ENCODE data around the gene PADI2.

Gene PADI2

DNA sequence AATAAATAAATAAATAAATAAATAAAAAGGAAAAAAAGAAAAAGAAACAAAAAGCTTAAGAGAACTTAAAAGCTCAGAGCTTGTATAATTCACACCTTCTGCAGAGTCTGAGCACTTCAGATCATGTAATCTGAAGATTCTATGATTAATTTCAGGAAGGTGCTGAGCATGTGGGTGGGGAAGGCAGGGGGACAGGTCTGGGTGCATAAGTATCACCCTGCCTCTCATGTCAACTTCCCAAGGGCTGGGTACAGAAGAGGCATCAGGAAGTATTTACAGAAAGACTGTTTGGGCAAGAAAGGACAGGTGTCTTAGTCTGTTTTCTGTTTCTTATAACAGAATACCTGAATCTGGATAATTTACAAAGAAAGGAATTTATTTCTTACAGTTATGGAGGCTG is 20.4 kb upstream of the PADI2 start:
- no peak for DNase-seq (ENCODE audit: low read depth in 2 of 2)

DNA sequence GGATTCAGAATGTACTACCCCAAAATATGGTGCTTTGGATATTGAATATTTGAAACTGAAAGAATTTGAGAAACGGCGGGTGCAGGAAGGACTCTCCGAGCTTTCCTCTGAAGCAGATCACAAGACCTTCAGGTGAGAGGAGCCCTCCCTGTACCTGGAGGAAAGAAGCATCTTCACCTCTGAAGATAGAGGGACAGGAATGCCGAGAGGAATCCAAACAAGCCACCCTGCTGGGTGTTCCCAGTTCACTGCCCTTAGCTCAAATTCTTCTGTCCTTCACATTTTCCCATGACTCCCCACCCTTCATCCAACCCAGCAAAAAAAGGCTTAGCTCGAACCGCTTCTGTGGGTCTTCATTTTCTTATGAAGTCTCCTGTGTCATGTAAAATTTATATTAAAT is 18.2 kb upstream of the PADI2 start:
- no peak for DNase-seq (ENCODE audit: low read depth in 2 of 2)

GRCh38 chr1:17136936-17137335 is 17.7 kb upstream of the PADI2 start:
- DNase-seq (ENCODE audit: low read depth in 2 of 2) = no peak

DNA sequence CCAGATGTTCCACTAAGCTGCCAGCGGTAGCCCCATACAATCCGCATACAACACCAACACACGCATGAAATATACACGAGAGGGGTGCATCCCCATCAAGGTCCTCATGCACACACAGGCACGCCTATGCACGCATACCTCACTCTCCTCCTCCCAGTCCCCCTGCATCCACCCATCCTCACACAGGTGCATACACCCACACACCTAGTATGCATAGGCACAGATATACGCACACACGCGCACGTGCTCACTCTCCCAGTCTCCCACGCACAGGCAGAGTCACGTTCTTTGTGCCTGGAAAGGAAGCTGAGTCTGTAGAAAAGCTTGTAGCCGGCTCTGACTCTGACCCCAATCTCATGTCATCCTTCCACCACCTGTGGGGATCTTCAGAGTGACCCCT is 16.9 kb upstream of the PADI2 start:
- DNase-seq (ENCODE audit: low read depth in 2 of 2) = no peak

- DNase-seq (ENCODE audit: low read depth in 2 of 2) = no peak
Measured at GRCh38 chr1:17135530-17135929, 16.3 kb upstream of the PADI2 start.

DNA sequence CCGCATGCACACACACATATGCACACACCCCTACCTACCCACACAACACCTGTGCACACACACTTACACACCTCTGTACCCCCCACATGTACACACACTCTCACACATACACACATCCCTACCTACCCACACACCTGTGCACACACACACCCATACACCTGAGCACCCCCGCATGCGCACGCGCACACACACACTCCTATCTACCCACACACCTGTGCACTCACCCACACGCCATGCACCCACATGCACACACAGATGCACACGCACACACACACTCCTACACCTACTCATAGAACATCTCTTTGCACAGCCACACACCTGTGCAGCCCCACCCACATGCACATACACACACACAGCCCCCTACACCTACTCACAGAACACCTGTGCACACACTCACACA is 15.5 kb upstream of the PADI2 start:
- no peak for DNase-seq (ENCODE audit: low read depth in 2 of 2)

DNA sequence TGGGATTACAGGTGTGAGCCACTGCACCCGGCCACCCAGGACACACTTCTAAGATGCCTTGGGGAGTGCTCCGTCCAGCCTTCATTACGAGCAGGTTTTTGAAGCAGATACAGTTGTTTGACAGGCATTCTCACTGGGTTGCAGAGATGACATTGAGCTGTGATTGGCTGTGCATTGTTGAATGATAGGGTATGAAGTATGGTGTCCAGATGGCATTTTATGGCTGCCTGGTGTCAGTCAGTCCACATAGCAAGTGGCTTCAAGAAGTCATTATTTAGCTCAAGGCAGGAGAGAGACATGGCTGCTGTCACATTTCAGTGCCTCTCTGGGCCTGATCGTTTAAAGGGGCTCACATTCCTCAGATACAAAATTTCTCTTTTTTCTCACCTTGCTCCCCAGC is 14.8 kb upstream of the PADI2 start:
- no peak for DNase-seq (ENCODE audit: low read depth in 2 of 2)

DNA sequence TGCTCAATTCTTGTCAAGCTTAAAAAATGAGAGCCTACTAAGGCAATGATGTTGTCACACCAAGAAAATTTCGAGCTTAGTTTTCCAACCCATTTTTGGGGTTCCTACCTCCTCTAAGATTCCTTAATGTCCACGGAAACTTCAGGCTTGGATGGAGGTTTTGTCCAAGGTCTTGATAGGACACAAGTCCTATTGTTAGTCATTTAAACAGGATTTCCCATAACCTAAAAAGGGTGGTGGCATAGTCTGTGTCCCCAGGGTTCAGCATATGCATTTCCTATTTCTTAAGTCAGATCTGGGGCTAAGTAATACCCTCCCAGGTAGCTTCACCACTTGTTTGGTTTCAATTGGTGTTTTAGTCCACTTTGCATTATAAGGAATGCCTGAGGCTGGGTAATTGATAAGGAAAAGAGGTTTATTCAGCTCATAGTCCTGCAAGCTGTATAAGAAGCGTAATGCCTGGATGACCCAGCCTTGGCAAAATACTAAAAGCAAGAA is 10.9 kb upstream of the PADI2 start:
- DNase-seq (ENCODE audit: low read depth in 2 of 2) = no peak

DNA sequence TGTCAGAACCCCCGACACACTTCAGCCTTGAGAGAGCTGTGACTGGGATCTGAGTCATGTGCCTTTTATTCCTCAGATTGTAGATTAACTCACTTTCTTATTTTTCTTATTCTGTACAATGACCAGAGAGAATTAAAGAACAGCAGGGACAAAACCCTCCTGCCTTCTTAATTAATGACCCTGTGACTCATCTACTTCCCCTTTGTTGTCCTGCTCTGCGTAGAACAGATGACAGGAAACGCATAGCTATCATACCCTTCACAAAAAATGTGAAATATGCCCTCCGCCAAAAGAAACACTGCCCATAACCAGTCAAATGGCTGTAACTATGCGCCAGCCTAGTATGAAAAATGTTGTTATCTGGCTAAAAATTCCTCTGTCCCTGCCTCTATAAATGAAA is 9.1 kb upstream of the PADI2 start:
- no peak for DNase-seq (ENCODE audit: low read depth in 2 of 2)

- DNase-seq (ENCODE audit: low read depth in 2 of 2) = peak; percentile 76 to 91
Measured at GRCh38 chr1:17125756-17126237, 6.5 kb upstream of the PADI2 start.

DNA sequence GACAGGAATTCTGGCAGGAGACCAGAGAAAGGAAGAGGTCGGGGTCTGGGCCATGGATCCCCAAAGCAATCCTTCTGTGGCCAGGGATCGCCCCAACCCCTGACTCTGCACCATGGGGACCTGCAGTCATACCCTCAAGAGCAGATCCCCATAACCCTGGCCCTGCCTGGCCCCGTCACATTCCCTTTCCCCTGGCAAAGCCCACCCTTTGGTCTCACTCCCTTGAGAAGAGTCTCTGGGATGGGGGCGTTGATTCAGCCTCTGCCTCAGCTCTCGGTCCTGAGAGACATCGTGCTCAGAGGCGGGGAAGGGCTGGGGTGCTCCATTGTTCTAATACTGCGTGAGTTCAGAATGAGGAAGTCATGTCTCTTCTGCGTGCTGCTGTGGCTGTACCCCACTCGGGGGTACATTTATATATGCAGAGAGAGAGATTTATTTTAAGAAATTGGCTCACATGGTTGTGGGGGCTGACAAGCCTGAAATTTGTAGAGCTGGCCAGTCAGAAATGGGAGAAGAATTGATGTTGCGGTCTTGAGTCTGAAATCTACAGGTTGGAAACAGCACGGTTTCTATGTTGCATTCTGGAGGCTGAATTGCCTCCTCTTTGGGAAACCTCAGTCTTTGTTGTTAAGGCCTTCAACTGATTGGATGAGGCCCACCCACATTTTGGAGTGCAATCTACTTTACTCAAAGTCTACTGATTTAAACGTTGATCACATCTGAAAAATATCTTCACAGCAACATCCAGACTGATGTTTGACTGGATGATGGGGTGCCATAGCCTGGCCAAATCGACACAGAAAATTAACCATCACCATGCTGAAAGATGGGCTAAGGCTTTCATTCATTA is 4.2 kb upstream of the PADI2 start:
- DNase-seq (ENCODE audit: low read depth in 2 of 2) = no peak

DNA sequence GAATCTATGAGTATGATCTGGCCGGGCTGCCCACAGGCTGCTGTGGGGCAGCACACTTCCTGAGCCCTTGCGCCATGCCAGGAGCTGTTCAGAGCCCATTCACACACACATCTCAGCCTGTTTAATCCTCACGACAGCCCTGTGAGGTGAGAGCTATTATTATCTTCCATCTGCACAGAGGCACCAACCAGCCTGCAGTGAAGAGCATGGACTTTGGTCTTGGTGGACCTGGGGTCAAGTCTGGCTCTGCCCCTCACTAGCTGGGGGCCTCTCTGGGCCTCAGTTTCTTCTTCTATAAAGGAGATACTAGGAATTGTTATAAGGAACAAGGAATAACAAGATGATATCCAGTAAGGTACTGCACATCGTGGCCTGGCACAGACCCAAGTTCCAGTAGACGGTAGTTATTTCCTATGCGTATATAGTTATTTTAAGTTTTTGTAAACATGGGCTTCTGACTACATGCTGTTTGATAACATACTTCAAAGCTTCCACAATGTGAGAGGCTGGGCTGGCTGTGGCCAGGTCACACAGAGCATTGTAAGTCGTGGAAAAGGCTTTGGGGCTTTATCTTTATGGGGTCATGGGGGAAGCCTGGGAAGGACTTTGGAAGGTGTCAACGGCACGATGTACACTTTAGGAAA is 3.4 kb upstream of the PADI2 start:
- DNase-seq (ENCODE audit: low read depth in 2 of 2) = no peak

GRCh38 chr1:17121881-17122280 is 2.6 kb upstream of the PADI2 start:
- no peak for DNase-seq (ENCODE audit: low read depth in 2 of 2)

DNA sequence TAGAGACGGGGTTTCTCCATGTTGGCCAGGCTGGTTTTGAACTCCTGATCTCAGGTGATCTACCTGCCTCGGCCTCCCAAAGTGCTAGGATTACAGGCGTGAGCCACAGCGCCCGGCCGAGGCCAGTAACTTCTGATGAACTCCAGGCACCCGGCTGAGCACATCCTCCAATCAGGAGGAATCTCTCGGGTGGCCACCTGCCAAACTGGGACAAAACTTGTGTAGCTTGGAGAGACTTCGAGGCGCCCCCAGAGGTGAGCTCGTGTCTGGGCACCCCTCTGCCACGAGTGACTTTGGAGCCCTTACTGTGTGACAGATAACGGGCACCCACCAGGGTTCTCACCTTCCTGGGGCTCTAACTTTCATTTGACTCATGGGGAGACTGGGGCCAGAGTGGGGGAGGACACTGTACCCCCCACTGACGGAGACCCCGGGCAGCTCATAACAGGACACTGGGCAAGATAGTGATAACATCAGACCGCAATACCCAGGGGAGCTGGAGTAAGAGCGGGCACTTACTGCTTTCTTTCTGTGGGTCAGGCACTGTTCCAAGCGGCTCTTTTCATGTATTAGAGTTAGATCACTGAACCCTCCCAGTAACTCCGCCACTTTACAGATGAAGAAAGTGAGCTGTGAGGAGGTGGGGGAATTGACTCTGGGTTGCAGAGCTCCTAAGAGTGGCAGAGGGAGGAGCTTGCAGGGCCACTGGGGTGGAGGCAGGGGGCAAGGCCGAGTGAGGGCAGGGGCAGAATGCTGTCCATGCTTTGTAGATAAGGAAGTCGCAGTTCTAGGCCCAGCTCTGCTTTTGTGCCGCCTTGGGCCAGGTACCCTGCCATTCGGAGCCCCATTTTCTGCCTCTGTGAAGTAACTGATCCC is 1.9 kb upstream of the PADI2 start:
- DNase-seq (ENCODE audit: low read depth in 2 of 2) = no peak

DNA sequence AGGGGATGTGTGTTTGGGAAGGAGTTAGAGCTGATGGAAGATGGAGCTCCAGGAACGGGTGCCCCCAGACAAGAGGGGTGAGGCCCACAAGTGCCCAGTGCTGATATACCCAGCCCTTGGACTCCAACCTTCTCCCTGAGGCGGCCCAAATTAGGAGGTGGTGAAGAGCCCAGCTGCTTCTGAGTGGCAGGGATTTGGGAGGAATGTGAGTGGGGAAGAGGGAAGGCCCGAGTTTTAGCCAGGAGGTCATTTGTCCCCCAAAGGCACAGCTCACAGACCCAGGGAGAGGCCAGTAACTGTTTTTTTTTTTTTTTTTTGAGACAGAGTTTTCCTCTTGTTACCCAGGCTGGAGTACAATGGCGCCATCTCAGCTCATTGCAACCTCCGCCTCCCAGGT is 1.2 kb upstream of the PADI2 start:
- no peak for DNase-seq (ENCODE audit: low read depth in 2 of 2)

DNA sequence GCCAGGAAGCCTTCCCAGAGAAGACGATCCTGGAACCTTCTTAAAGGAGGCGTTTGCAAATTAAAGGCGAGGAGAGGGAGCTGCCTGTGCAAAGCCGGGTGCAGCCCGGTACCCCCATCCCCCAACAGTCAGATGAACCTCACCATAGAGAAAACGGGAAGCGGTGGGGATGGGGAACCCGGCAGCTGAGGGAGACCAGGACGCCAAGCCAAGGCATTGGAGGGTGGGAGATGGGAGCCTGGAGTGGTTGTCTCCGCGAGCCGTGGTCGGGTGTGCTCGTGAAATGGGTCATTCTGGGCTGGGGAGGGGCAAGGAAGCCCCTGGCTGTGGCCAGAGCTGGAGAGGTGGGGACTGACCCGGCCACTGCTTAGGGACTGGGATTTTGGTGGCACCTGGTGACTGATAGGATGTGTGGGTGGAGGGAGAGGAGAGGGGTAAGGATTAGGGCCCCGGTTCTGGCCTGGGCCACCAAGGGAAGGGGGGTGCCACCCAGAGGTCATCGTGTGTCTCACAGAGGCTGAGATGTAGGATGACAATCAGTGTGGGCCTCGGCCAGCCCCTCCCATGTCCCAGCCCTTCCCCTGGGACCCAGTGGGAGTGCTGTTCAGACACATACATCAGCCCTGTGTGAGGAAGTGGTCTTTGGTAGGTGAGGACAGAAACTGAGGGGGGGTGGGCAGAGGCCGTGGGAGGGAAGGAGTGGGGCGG is 676 bp upstream of the PADI2 start:
- no peak for DNase-seq (ENCODE audit: low read depth in 2 of 2)

GRCh38 chr1:17118706-17119075 is 560 bp downstream of the PADI2 start:
- no peak for DNase-seq (ENCODE audit: low read depth in 2 of 2)

- DNase-seq (ENCODE audit: low read depth in 2 of 2) = no peak
Measured at GRCh38 chr1:17118268-17118667, 983 bp downstream of the PADI2 start.

GRCh38 chr1:17117451-17118265 is 1.6 kb downstream of the PADI2 start:
- DNase-seq (ENCODE audit: low read depth in 2 of 2) = no peak

DNA sequence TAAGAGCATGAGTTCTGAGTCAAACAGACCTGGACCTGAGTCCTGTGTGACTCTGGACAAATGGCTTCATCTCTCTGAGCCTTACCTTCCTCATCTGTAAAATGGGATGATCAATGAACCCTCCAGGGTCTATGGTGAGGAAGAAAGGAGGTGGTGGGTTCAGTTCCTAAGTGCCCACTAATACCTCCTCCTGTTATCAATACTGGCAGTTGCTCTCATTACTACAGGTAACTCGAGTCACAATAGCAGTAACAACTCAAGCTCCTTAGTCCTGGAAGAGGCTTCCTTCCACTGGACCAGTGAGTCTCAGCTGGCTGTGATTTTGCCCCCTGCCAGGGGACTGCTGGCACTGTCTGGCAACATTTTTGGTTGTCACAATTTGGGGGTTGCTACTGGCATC is 2.6 kb downstream of the PADI2 start:
- DNase-seq (ENCODE audit: low read depth in 2 of 2) = no peak

DNA sequence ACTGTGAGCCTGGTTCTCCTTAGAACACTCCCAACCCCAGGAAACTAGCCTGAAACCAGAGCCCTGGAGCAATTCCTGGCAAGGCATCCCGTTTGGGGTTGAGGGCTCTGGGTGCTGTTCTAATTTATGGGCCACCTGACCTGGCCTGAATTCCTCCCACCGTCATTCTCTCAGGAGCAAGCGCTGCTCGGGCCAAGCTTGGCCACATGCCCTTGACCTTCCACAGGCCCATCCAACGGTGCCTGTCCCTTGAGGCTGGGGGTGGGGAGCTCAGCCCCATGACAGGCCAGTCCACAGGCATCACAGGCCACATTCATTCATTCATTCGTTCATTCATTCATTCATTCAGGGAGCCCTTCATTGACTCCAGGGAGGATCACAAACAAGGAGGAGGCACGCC is 5.3 kb downstream of the PADI2 start:
- no peak for DNase-seq (ENCODE audit: low read depth in 2 of 2)
